HepG2 (cell line): ENCODE measurements around the gene CCND1. TPM values are rescaled to one million over a fixed set of nuclear protein-coding genes. Genes with fewer than 3 reads are reported as not detected.

ENCODE experiments used
- GTF2F1 ChIP-seq: fragments of 150-350 bp; IDR thresholded peaks from 2 replicates; pipeline ENCODE4 v1.6.1; 2014; ENCODE audit warnings: low read length
- HNF4A ChIP-seq: sonication (generic); formaldehyde crosslinking; IDR thresholded peaks from 2 replicates; pipeline ENCODE4 v1.4.0; 2020; ENCODE audit warnings: missing genetic modification reagents
- HNRNPUL1 ChIP-seq: fragments of 200-400 bp; formaldehyde crosslinking; IDR thresholded peaks from 2 replicates; pipeline ENCODE4 v1.6.1; 2017; ENCODE audit warnings: low read depth, mild to moderate bottlenecking, low read length, moderate library complexity
- MATR3 ChIP-seq: sonication (generic); formaldehyde crosslinking; IDR thresholded peaks from 2 replicates; pipeline ENCODE4 v1.4.0; 2020; ENCODE audit warnings: missing genetic modification reagents
- PITX1 ChIP-seq: sonication (generic); formaldehyde crosslinking; IDR thresholded peaks from 2 replicates; pipeline ENCODE4 v1.5.1; 2020; ENCODE audit warnings: mild to moderate bottlenecking, missing genetic modification reagents
- SALL1 ChIP-seq: sonication (generic); formaldehyde crosslinking; IDR thresholded peaks from 2 replicates; pipeline ENCODE4 v1.8.0; 2022; ENCODE audit warnings: mild to moderate bottlenecking, missing genetic modification reagents
- SP140L ChIP-seq: sonication (generic); formaldehyde crosslinking; IDR thresholded peaks from 2 replicates; pipeline ENCODE4 v1.4.0; 2020; ENCODE audit warnings: missing genetic modification reagents, borderline replicate concordance
- SP4 ChIP-seq: sonication (generic); formaldehyde crosslinking; IDR thresholded peaks from 2 replicates; pipeline ENCODE4 v1.8.1; 2023; ENCODE audit warnings: mild to moderate bottlenecking, missing genetic modification reagents
- TEAD3 ChIP-seq: optimal IDR thresholded peaks from 2 replicates; pipeline ENCODE3; 2016; ENCODE audit warnings: borderline replicate concordance
- ZNF274 ChIP-seq: sonication (generic); formaldehyde crosslinking; IDR thresholded peaks from 2 replicates; pipeline ENCODE4 v1.5.1; 2020; ENCODE audit warnings: mild to moderate bottlenecking, missing genetic modification reagents
- ZNF431 ChIP-seq: sonication (generic); formaldehyde crosslinking; IDR thresholded peaks from 2 replicates; pipeline ENCODE4 v1.9.0; 2022; ENCODE audit warnings: missing genetic modification reagents, low read depth, mild to moderate bottlenecking, borderline replicate concordance
- ZNF775 ChIP-seq: sonication (generic); formaldehyde crosslinking; IDR thresholded peaks from 2 replicates; pipeline ENCODE4 v1.4.0; 2020; ENCODE audit warnings: missing genetic modification reagents, mild to moderate bottlenecking, moderate library complexity, borderline replicate concordance
- ZNF850 ChIP-seq: sonication (generic); formaldehyde crosslinking; conservative IDR thresholded peaks from 2 replicates; pipeline ENCODE4 v1.9.0; 2021; ENCODE audit warnings: mild to moderate bottlenecking, missing genetic modification reagents
- ZNF879 ChIP-seq: sonication (generic); formaldehyde crosslinking; IDR thresholded peaks from 2 replicates; pipeline ENCODE4 v1.8.1; 2023; ENCODE audit warnings: missing genetic modification reagents
- ZSCAN29 ChIP-seq: sonication (generic); formaldehyde crosslinking; conservative IDR thresholded peaks from 2 replicates; pipeline ENCODE4 v1.4.0; 2020; ENCODE audit warnings: mild to moderate bottlenecking, missing genetic modification reagents
- polyA plus RNA-seq, 8 experiments: library from polyadenylated mRNA; depleted of rRNA in 3 of 8; stranded (reverse) in 7 of 8; unstranded in 1 of 8; fragments of >200 nt; fragmentation: Illumina TruSeq in 4 of 8; extraction: Trizol in 4 of 8; gene quantifications; 2 replicates each; pipeline versions ENCODE4 v1.2.1 to v1.2.3, GENCODE V29; 2011 to 2016; ENCODE audit warnings: low read depth in 4 of 8, missing spikeins in 1 of 8, mixed read lengths in 1 of 8; ENCODE audit not compliant: insufficient read depth in 1 of 8
- total RNA-seq, 5 experiments: library from RNA; depleted of rRNA; stranded (reverse); fragments of >200 nt; fragmentation: Illumina TruSeq; extraction: Trizol; gene quantifications; 2 replicates each; pipeline ENCODE4 v1.2.3, GENCODE V29; 2016; ENCODE audit warnings: low read depth in 1 of 5
- TF ChIP-seq, protein P1 (sequence below): sonication (generic); formaldehyde crosslinking; IDR thresholded peaks from 2 replicates; pipeline ENCODE4 v1.5.0; 2020; ENCODE audit warnings: missing genetic modification reagents, mild to moderate bottlenecking, borderline replicate concordance
- TF ChIP-seq, protein P2 (sequence below): sonication (generic); formaldehyde crosslinking; IDR thresholded peaks from 2 replicates; pipeline ENCODE4 v1.5.0; 2020; ENCODE audit warnings: missing genetic modification reagents
- TF ChIP-seq, protein P3 (sequence below): sonication (generic); formaldehyde crosslinking; IDR thresholded peaks from 2 replicates; pipeline ENCODE4 v1.5.0; 2020; ENCODE audit warnings: mild to moderate bottlenecking, missing genetic modification reagents
- TF ChIP-seq, protein P4 (sequence below): sonication (generic); formaldehyde crosslinking; IDR thresholded peaks from 2 replicates; pipeline ENCODE4 v1.4.0; 2020; ENCODE audit warnings: mild to moderate bottlenecking, low read depth, missing genetic modification reagents
- TF ChIP-seq, protein P5 (sequence below): IDR thresholded peaks from 2 replicates; pipeline ENCODE4 v1.6.1; 2018; ENCODE audit warnings: missing genetic modification reagents, mild to moderate bottlenecking, missing compliant biosample characterization
- TF ChIP-seq, protein P6 (sequence below): sonication (generic); formaldehyde crosslinking; IDR thresholded peaks from 2 replicates; pipeline ENCODE4 v1.5.0; 2020; ENCODE audit warnings: missing genetic modification reagents

The CCND1 gene
- total and polyA plus RNA-seq, 2 of the 13 experiments (the other 11 are each of a cell fraction or from before 2014, with no cell fraction given): 107 to 136 TPM

DNA sequence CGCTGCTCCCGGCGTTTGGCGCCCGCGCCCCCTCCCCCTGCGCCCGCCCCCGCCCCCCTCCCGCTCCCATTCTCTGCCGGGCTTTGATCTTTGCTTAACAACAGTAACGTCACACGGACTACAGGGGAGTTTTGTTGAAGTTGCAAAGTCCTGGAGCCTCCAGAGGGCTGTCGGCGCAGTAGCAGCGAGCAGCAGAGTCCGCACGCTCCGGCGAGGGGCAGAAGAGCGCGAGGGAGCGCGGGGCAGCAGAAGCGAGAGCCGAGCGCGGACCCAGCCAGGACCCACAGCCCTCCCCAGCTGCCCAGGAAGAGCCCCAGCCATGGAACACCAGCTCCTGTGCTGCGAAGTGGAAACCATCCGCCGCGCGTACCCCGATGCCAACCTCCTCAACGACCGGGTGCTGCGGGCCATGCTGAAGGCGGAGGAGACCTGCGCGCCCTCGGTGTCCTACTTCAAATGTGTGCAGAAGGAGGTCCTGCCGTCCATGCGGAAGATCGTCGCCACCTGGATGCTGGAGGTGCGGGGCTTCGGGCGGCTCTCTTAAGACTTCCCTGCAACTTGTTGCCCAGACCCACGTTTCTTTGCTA lies at the start of gene CCND1 (continued):
- TF ChIP-seq SP4 (CRISPR knock-in tag) (no peak), ZNF850 (CRISPR knock-in tag) (no peak), ZSCAN29 (CRISPR knock-in tag) (no peak), TEAD3 (CRISPR knock-in tag) (peak; percentile 36), HNRNPUL1 (no peak), PITX1 (CRISPR knock-in tag) (peak; percentile 74; the same call in 1 of the 2 replicates), HNF4A (CRISPR knock-in tag) (peak; percentile 76), ZNF274 (no peak), ZNF775 (CRISPR knock-in tag) (no peak), GTF2F1 (peak; percentile 81; the same call in 1 of the 2 replicates), ZNF431 (CRISPR knock-in tag) (no peak), MATR3 (no peak), ZNF879 (CRISPR knock-in tag) (no peak), SALL1 (peak; percentile 91), SP140L (CRISPR knock-in tag) (no peak)
- TF ChIP-seq, protein P1, sequence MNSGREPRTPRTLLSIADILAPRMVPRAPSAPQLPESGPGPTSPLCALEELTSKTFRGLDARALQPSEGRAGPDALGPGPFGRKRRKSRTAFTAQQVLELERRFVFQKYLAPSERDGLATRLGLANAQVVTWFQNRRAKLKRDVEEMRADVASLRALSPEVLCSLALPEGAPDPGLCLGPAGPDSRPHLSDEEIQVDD (CRISPR knock-in tag): peak; percentile 62; the same call in 1 of the 2 replicates
- TF ChIP-seq, protein P2, sequence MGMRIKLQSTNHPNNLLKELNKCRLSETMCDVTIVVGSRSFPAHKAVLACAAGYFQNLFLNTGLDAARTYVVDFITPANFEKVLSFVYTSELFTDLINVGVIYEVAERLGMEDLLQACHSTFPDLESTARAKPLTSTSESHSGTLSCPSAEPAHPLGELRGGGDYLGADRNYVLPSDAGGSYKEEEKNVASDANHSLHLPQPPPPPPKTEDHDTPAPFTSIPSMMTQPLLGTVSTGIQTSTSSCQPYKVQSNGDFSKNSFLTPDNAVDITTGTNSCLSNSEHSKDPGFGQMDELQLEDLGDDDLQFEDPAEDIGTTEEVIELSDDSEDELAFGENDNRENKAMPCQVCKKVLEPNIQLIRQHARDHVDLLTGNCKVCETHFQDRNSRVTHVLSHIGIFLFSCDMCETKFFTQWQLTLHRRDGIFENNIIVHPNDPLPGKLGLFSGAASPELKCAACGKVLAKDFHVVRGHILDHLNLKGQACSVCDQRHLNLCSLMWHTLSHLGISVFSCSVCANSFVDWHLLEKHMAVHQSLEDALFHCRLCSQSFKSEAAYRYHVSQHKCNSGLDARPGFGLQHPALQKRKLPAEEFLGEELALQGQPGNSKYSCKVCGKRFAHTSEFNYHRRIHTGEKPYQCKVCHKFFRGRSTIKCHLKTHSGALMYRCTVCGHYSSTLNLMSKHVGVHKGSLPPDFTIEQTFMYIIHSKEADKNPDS: no peak
- TF ChIP-seq, protein P3, sequence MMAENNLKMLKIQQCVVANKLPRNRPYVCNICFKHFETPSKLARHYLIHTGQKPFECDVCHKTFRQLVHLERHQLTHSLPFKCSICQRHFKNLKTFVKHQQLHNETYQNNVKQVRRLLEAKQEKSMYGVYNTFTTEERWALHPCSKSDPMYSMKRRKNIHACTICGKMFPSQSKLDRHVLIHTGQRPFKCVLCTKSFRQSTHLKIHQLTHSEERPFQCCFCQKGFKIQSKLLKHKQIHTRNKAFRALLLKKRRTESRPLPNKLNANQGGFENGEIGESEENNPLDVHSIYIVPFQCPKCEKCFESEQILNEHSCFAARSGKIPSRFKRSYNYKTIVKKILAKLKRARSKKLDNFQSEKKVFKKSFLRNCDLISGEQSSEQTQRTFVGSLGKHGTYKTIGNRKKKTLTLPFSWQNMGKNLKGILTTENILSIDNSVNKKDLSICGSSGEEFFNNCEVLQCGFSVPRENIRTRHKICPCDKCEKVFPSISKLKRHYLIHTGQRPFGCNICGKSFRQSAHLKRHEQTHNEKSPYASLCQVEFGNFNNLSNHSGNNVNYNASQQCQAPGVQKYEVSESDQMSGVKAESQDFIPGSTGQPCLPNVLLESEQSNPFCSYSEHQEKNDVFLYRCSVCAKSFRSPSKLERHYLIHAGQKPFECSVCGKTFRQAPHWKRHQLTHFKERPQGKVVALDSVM (CRISPR knock-in tag): 0 out of 2 replicates have a peak, but pooled peaks have one; percentile 34
- TF ChIP-seq, protein P4, sequence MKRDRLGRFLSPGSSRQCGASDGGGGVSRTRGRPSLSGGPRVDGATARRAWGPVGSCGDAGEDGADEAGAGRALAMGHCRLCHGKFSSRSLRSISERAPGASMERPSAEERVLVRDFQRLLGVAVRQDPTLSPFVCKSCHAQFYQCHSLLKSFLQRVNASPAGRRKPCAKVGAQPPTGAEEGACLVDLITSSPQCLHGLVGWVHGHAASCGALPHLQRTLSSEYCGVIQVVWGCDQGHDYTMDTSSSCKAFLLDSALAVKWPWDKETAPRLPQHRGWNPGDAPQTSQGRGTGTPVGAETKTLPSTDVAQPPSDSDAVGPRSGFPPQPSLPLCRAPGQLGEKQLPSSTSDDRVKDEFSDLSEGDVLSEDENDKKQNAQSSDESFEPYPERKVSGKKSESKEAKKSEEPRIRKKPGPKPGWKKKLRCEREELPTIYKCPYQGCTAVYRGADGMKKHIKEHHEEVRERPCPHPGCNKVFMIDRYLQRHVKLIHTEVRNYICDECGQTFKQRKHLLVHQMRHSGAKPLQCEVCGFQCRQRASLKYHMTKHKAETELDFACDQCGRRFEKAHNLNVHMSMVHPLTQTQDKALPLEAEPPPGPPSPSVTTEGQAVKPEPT (CRISPR knock-in tag): no peak
- TF ChIP-seq, protein P5, sequence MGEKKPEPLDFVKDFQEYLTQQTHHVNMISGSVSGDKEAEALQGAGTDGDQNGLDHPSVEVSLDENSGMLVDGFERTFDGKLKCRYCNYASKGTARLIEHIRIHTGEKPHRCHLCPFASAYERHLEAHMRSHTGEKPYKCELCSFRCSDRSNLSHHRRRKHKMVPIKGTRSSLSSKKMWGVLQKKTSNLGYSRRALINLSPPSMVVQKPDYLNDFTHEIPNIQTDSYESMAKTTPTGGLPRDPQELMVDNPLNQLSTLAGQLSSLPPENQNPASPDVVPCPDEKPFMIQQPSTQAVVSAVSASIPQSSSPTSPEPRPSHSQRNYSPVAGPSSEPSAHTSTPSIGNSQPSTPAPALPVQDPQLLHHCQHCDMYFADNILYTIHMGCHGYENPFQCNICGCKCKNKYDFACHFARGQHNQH (CRISPR knock-in tag): no peak
- TF ChIP-seq, protein P6, sequence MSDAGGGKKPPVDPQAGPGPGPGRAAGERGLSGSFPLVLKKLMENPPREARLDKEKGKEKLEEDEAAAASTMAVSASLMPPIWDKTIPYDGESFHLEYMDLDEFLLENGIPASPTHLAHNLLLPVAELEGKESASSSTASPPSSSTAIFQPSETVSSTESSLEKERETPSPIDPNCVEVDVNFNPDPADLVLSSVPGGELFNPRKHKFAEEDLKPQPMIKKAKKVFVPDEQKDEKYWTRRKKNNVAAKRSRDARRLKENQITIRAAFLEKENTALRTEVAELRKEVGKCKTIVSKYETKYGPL: peak; percentile 62; the same call in 1 of the 2 replicates
